AG20443 (cell line): Measurements from ENCODE around the gene NFIX.

ENCODE experiments used
- DNase-seq: peaks from one replicate; pipeline ENCODE4 v3.0.0; 2012; ENCODE audit warnings: low spot score, mixed read lengths

The NFIX gene

GRCh38 chr19:13128583-13128982 is 133.3 kb downstream of the NFIX start:
- DNase-seq = no peak

- no peak for DNase-seq
Measured at GRCh38 chr19:13129384-13129783, 134.1 kb downstream of the NFIX start.

DNA sequence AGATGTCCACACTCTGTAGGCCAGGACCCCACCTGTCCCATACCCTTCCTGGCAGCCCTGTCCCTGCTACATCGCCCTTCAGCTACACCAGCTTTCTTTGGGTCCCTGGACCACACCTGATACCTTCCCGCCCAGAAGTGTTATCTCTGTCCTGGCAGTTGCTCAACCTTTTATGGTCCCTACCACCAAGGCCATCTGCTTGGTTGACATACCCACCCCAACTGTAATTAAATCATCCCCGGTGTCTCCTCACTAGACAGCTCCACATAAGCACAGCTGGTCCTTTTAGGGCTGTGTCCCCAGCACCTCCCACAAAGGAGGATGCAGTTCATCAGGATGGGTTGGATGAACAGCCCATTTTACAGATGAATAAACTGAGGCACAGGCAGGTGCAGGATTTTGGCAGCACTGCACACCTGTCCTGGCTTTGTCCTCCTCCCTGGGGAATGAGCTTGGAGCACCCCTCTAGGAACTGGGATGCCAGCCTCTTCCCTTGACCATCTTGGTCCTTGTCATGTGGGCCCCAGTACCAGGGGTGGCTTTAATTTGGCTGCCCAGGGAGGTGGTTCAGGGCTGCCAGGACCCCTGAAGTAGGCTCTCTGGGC is 135.7 kb downstream of the NFIX start:
- no peak for DNase-seq

- DNase-seq = peak; percentile 85
Measured at GRCh38 chr19:13132471-13133180, 137.4 kb downstream of the NFIX start.

DNA sequence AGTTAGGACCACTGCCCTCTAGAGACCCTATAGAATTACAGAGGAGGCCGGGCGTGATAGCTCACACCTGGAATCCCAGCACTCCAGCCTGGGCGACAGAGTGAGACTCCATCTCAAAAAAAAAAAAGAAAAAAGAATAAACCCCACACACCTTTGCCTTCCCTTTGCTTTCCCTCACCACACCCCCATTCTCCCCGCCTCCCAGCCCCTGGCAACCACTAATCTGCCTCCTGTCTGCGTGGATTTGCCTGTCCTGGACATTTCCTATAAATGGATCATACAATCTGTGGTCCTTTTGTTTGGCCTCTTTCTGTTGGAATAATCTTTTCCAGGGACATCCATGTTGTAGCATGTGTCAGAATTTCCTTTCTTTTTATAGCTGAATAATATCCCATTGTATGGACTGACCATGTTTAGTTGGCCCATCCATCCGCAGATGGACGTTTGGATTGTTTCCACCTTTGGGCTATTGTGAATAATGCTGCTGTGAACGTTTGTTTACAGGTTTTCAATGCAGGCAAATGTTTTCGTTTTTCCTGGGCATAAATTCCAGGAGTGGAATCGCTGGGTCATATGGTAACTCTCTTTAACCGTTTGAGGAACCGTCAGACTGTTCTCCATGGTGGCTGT is 138.1 kb downstream of the NFIX start:
- no peak for DNase-seq

DNA sequence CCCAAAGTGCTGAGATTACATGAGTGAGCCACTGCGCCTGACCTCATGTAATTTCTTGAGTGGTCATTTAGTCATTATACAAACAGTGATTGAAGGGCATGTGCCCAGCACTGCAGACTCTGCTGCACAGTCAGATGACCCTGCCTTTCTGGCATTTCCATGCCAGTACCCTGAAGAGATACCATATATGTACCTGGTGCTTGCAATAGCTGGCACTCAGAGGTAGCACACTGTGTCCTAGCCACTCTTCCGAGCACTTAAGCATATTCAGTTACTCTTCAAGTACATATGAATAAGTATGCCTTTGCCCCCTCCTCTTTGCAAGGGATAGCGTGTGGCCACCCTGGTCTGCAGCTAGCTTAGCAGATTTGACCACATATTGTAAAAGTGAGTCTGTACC is 139.4 kb downstream of the NFIX start:
- no peak for DNase-seq

DNA sequence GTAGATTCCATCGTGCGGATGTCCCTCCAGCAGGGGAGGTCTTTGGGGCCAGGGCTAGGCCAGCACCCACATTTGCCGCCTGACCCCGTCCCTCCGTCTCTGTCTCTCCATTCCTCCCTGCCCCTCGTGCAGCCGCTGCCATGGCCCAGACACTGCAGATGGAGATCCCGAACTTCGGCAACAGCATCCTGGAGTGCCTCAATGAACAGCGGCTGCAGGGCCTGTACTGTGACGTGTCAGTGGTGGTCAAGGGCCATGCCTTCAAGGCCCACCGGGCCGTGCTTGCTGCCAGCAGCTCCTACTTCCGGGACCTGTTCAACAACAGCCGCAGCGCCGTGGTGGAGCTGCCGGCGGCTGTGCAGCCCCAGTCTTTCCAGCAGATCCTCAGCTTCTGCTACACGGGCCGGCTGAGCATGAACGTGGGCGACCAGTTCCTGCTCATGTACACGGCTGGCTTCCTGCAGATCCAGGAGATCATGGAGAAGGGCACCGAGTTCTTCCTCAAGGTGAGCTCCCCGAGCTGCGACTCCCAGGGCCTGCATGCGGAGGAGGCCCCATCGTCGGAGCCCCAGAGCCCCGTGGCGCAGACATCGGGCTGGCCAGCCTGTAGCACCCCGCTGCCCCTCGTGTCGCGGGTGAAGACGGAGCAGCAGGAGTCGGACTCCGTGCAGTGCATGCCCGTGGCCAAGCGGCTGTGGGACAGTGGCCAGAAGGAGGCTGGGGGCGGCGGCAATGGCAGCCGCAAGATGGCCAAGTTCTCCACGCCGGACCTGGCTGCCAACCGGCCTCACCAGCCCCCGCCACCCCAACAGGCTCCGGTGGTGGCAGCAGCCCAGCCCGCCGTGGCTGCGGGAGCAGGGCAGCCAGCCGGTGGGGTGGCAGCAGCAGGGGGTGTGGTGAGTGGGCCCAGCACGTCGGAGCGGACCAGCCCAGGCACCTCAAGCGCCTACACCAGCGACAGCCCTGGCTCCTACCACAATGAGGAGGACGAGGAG is 140.1 kb downstream of the NFIX start:
- no peak for DNase-seq

DNA sequence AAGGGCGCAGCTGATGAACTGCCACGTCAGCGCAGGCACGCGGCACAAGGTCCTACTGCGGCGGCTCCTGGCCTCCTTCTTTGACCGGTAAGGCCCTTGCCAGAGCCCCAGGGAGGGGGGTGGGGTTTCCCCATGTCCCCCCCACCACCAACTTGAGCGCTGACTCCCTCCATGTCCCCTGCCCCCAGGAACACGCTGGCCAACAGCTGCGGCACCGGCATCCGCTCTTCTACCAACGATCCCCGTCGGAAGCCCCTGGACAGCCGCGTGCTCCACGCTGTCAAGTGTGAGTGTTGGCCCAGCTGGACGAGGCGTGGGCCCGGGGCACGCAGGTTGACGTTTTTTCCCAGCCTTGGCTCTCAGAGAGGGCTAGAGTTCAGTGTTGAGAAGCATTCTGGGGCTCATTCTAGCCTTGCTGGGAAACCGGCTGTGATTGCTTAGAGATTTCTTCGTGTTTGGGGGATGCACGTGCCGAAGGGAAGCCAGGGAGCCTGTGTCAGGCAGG is 142.1 kb downstream of the NFIX start:
- DNase-seq = no peak

DNA sequence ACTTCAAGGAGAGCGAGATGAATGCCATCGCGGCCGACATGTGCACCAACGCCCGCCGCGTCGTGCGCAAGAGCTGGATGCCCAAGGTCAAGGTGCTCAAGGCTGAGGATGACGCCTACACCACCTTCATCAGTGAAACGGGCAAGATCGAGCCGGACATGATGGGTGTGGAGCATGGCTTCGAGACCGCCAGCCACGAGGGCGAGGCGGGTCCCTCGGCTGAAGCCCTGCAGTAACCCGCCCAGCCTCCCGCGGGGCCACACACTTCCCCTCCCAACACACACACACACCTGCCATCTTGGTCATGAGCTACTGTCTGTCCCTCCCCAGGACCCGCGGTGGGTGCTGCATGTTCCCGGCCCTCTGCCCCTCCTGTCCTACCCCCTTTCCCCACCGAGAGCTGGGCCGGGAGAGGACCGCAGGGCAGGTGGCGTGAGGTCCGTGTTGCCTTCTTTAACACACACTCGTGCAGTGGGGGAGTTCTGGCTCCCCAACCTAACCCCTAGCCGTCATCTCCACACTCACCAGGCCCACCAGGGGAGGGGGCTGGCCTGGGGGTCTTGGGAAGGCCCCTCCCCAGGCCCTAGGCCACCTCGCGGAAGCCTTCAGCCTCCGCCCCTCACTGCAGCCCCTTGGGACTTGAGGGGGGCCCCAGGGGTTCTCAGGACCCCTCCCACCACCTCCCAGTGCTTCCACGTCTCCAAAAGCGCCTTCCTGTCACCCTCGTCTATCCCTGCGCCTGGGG is 143.1 kb downstream of the NFIX start:
- DNase-seq = no peak

GRCh38 chr19:13138916-13139198 is 143.6 kb downstream of the NFIX start:
- DNase-seq = no peak

DNA sequence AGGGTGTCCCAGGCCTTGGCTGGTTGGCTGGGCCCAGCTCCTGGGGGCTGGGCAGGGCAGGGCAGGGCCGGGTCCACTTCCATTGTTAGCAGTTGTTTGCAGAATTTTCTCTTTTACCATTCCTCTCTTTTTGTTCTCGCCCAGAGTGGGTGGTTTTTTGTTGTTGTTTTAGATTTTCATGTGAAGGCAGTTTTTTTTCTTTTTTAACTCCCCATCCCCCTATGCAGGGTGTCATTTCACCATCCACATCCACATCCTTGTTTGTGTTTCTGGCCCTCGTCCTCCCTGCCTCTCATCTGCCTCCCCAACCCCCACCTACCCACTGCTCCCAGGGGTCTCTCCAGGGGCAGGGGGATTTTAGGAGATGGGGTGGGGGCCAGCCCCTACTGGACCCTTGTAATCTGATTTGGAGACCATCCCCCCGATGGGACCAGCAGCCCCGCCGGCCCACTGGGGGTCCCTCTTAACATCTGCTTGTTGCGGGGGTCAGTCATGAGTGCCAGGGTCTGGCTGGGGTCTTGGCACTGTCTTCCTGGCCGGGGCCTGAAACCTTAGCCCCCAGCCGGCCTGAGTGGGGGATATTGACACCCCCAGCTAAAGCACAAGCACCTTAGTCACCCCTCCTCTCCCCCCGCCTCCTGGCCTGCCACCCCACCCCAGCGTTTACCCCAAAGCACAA is 144.5 kb downstream of the NFIX start:
- no peak for DNase-seq

DNA sequence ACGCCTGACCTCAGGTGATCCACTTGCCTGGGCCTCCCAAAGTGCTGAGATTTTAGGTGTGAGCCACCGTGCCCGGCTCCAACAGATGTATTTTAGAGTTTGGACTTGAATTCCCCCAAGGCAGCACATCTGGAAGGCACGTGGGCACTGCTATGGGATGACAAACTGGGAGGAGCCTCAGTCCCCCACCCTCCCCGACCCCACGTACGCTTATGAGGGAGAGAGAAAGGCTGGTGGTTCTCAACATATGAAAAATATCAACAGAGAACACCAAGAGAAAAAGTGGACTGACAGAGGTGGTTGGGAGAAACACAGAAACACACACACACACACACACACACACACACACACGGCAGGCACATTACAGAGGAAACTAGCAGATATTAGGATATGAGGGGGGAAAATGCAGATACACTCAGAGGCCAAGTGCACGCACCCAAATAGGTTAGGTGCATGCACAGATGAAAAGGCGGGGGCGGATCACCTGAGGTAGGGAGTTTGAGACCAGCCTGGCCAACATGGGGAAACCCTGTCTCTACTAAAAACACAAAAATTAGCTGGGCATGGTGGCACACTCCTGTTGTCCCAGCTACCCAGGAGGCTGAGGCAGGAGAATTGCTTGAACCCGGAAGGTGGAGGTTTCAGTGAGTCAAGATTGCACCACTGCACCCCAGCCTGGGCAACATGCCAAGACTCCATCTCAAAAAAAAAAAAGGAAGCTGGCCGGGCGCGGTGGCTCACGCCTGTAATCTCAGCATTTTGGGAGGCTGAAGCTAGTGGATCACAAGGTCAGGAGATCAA is 151.7 kb downstream of the NFIX start:
- DNase-seq = no peak
